ENCODE data around the gene FABP7.

GRCh38 chr6:122832459-122832858 lies 52.9 kb downstream of the FABP7 start:
- TF ChIP-seq CTCF (conservative IDR thresholded peaks at IDR 0.05; ENCODE audit: low read depth, low read length) (no peak), EZH2 (IDR thresholded peaks at IDR 0.05; ENCODE audit: borderline replicate concordance, low read depth, low read length, poor library complexity, severe bottlenecking) (no peak)
